NCI-H1105 (cell line): ENCODE measurements around the gene FOXO1.
"Not testable (repeated sequence)": the region's sequence is repeated elsewhere in the genome, so short reads cannot be mapped to it uniquely, and the experiment has no call there.

Source experiments
- DNase-seq: peaks from one replicate; lab custom pipeline; 2025; lab: John Stamatoyannopoulos, UW

FOXO1 gene

DNA sequence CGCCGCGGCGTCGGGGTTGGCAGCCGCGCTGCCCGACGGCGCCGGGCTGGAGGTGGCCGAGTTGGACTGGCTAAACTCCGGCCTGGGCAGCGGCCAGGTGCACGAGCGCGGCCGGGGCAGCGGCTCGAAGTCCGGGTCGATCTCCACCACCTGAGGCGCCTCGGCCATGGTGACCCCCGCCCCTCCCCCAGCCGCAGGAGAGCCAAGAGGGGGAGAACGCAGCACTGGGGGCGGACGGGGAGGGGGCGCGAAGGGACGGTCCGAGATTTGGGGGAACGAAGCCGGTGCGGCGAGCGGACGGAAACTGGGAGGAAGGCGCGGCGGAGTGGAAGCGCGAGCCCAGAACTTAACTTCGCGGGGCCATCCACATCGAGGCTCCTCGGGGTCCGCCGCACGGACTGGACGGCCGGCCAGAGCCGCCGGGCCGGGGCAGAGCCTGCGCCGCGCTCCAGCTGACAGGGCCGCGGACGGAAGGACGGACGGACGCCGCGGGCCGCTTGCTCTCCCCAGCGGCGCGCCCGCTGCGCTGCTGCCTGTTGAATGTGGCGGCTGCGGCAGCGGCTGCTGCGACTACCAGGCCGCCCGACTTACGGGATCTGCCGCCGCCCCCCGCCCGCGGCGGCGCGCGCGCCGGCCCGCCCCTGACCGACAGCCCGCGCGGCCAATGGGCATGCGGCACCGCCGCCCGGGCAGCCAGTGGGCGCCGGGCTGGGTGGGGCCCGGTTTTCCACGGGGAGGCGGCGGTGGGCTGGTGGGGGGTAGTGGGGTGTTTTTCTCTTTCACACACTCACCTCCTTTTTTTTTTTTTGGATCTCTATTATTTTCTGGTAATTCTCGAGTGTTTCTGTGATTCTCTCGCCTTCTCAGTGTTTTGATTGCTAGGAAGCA, at the start of gene FOXO1:
FOXO1 (minus strand) TSS at position 597 of the 888 bp plus-strand sequence; CDS start at position 168, 429 bp downstream.
- DNase-seq, result peak; percentile 54

DNA sequence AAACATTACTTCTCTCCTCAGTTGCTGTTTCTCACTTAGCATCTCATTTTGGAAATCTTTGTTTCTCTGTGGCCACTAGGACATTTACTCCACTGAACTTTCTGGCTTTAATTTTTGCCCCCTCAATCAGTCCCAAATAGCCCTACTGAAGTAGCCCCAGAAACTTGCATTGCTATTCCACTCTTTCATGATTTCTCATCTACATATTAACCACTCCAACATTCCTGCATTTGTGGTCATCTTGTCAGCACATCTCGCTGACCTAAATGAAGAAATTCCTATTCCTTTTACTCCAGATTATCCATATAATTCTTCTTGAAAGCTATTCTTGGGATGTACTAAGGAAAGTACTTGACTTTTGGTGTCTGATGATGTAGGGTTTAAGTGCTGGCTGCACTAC, 48.0 kb upstream of the FOXO1 start:
- not testable (repeated sequence) for DNase-seq

DNA sequence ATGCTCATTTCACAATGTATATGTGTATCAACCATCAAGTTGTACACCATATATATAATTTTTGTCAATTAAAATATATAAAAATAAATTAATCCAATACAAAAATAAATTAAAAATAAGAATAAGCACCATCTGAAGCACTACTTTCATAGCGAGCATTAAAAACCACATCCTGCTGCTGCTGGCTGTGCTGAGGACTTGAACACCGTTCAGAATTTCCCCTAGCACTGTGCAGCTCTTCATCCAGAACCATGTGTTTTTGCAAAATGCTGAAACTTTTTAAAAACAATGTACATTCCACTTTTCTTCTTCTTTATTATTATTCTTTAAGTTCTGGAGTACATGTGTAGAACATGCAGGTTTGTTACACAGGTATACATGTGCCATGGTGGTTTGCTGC, 40.0 kb upstream of the FOXO1 start:
- no peak for DNase-seq

DNA sequence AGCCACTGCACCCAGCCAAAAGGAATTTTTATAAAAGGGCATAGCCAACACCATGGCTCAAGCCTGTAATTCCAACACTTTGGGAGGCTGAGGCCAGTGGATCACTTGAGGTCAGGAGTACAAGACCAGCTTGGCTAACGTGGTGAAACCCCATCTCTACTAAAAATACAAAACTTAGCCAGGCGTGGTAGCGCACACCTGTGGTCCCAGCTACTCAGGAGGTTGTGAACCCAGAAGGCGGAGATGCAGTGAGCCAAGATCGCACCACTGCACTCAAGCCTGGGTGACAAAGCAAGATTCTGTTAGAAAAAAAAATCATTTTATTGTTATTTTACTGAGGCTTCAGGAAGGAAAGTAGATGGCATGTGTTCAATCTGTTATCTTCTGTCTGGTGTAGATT, 31.3 kb upstream of the FOXO1 start:
- DNase-seq, result no peak

DNA sequence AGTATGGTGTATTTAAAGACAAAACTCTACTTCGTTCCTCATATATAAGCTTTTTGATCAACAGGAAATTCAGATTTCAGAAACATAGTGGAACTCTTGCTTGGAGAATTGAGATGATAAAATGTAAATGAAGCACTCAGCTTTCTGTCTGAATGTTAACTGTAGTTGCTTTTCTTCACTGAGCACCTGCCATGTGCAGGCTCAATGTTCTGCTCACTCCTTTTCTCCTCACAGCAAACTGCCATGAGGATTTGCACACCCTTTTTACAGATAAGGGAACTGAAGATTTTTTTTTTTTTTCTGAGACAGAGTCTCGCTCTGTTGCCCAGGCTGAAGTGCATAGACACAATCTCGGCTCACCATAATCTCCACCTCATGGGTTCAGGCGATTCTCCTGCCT, 28.0 kb upstream of the FOXO1 start:
- DNase-seq, result no peak

DNA sequence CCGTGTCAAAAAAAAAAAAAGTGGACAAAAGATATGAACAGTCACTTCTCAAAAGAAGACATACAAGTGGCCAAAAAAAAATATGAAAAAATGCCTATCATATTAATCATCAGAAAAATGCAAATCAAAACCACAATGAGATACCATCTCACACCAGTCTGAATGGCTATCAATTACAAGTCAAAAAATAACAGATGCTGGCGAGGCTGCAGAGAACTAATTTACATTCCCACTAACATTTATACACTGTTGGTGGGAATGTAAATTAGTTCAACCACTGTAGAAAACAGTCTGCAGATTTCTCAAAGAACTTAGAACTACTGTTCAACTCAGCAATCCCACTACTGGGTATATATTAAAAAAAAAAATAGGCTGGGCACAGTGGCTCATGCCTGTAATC, 26.5 kb upstream of the FOXO1 start:
- no peak for DNase-seq

DNA sequence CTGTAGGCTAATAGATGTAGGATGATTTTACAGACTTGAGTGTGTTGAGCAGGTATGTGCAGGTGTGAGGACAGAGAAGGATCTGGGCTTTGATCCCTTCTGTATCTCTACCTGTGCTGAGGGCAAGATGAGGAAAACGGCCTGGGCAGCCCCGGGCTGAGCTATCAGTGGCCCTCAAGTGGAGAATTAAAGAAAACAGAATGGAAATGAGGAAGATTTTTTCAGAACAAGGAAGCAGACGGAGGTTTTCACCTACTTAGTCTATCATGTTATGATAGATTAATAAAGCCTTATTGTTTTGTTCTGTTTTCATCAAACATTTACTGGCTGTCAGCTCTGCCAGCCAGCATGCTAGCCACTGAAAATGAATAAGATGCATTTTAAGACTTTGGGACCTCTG, 22.3 kb upstream of the FOXO1 start:
- no peak for DNase-seq

DNA sequence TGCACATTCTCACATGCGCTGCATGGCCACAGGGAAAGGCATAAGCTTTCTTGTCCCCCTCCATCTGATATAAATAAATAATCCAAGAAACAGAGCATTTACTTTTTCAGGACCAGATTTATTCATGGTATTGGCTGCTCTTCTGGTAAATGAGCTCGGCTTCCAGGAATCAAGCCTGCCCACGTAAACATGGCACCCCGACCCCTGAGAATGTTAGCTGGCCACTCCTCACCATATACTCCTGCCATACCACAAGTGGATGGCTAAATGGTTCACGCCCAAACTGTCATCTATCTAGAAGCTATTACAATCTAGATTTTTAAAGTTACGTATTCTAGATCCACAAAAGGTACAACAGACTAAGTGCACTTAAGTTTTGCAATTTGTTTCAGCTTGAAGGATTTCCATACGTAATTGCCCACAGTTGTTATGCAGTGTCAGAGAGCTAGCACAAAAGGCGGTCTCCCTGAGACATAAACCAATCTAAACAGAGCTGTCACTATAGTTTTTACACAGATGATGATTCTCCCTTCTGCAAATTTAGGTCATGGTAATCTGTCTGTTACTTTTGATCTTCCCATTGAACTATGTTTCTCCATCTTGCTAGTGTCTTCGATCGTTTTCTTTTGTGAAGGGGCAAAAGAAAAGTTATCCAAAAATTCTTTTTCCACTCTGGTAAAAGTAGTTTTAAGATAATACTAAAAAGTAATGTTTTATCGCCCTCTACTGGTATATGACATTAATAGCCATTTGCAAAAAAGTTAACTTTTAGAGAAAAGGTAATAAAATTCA, 16.2 kb upstream of the FOXO1 start:
- DNase-seq, result peak; percentile 13

DNA sequence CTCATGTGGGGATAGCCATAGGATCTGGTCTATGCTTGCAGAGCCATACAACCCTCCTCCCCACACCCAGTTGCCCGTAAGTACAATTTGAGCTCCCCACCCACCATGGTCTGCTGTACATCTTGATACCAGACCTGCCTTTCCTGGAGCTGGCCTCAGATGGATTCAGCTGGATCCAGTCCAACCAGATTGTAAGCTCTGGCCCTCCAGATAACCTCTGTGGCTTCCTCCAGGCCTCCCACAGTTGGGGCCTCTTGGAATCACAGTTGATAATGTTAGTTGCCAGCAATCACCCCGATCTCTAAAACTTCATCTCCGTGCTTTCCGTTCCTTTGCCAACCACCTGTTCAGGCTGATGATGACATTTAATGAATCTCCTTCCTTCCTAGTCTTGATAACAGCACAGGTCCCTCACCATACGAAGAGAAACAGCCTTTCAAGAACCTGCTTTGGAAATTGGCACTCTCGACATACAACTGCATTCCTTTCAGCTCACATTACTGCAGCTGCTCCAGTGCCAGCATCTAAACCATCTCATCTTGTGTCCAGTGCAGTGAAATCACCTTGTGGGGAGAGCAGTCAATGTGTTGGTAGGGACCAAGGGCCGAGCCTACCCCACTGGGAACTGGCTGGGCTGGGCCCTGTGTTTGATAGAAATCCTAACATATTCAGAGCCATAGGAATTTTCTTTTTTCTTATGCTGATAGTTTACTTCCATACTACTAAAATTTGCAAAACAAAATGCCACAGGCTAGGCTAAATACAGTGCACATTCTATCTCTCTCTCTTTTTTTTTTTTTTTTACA, 15.1 kb upstream of the FOXO1 start:
- DNase-seq, result no peak

DNA sequence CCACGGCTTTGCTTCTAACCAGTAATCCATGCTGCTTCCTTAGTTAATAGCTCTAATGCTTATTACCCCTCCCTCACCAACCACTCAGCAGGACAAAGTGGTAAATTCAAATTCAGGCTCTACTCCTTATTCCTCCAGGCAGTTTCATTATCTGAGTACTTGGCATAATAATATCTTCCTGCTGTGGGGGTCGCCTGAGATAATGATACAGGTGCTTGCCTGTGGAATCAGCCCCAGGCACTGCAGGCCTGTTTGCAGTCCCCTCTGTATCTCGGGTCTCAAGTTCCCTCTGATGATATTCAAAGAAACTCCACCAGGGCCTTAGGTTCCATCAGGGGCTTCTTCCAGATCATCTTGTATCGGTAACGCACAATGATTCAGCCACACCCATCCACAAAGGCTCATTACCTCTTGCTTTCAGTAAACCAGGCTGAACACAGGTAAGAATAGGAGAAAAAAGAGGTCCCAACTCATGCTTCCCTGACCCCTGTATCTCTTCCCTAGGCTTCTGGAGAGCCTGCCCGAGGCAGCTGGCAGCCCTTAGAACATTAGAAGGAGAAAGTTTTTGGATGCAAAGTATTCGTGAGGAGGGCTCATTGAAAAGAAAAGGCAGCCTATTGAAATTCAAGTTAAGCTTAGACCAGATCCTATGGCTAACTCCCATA, 14.3 kb upstream of the FOXO1 start:
- no peak for DNase-seq

DNA sequence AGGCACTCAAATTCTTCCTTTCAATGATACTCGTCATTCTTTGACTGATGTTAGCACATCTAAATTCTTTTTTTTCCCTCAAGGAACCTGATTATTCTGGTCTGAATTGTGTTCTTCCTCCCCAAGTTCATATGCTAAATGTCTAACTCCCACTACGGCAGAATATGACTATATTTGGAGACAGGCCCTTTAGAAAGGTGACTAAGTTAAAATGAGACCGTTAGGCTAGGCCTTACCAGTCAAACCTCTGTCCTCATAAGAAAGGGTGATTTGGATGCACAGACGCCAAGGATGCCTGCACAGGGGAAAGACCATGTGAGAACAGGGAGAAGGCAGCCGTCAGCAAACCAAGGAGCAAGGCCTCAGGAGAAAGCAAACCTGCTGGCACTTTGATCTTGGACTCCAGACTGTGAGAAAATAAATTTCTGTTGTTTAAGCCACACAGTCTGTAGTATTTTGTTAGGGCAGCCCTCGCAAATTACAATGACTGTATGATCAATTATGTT, 13.1 kb upstream of the FOXO1 start:
- no peak for DNase-seq

DNA sequence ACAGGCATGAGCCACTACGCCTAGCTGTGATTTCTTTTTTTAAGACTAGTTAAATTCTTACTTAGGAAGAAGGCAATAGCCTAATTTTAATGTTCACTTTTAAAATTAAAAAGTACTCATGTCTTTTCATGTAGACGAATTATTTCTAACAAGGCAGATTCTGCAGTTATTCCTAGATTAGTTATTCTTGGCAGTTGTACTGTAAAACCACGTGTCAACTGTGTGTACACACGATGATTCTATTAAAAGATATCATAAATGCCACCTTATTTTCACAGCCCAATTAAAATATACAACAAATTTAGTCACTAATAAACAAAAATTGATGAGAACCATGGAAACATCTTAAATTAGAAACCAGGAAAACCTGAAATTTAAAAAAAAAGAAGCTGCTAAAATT, 10.6 kb upstream of the FOXO1 start:
- DNase-seq, result no peak

DNA sequence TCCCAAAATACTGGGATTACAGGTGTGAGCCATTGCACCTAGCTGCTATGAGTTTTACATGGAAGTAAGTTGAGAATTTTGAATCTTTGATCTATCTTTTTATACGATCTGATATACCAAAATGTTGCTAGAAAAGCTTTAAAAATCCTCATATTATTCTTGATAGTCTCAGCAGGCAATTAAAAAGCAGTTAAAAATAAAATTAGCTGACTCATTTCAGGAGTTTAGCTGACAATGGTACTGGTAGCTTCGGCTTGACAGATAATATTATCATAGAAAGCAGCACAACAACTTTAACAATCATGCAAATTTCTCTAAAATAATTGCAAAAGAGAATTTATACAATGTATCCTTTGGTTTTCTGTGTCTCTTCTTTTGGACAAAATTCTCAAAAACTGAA, 9.6 kb upstream of the FOXO1 start:
- DNase-seq, result no peak

DNA sequence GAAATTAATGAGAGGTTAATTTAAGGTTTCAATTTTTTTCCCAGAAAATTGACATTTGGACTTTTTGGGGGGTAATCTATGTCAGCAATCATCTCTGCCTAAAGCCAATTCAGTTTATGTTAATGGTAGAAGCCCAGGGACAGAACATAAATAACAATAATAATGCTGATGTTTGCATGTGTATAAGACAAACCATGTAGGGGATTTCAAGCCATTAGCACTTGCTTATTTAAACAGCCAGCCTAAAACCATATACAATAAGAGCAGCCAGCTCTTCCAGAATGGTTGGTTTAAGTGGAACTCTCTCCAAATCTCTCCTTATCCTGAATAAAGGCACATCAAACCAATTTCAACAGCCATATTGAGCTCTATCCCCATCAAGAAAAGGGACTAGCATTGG, 7.0 kb upstream of the FOXO1 start:
- no peak for DNase-seq

DNA sequence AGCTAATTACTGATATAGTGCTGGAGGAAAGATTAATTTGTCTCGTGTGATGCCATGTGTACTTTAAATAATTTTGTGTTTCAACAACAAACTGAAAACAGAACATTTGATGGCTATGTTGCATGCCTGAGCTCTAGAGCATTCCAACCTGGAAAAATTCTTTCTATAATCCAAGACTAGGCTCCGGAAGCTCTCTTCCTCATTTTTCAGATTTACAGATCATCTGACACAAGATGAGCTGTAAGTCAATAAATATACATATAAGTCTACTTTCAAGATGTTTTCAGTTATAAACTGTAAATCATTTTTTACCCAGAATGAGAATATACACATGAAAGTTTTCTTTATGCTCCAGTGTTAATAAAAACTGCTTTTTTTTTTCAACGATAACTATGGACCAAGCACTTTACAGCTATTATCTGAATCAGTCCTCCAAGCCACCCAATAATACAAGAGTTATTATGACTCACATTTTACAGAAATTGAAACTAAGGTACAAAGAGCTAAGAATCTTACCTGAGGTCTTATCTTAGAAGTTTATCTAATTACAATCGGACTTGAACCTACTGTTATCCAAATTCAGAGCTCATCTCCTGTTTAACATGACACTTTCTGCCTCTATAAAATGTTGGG, 6.4 kb upstream of the FOXO1 start:
- DNase-seq, result no peak

DNA sequence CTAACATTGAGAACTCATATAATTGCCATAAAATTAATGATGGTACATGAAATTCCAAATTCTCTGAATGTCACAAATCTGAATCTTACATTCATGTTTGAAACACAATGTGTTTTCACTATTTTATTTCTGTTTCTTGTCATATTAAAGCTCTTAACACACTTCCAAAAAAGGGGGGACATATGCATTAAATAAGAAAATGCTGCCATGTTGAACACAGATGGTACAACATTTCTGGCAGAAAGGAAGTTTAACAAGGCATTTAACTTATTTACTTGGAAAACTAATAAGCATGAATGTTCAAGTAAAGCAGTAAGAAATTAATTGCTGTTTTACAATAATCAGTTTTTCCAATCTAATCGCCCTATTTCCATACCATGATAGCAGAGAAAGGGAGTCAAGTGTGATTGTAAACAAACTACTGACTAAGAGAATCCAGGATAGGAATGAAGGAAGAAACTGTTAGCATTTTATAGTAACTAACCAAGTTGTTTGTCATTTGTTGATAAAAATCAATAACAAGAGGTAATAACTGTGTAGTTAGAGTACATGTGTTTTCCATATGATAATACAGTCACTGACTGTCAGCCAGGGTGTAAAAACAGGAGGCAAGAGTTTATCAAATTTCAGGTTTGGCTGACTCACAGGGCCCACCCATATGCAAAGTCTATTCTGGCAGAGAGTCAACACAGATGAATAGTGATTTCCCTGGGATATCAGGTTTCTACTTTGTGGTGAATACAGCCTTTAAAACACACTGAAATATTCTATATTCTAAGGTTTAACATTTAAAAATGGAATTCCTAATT, 5.7 kb upstream of the FOXO1 start:
- peak; percentile 41 for DNase-seq

DNA sequence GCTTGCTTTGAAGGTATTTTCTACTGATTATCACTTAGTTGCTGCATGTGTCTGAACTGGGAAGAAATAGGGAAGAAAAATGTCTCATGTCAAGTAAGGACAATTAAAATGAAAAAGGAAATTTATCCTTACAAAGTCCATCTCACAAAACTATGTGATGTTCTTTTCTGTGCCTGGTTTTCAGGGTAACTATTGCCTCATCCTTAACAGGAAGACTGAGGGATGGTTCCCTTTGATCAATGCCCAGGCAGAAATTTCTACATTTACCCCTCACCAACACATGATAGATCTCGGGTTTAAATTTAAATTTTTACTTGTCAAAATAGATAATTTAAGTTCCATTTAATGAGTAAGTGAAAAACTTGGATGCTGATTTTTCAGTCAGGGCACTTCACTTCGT, 3.9 kb upstream of the FOXO1 start:
- no peak for DNase-seq

DNA sequence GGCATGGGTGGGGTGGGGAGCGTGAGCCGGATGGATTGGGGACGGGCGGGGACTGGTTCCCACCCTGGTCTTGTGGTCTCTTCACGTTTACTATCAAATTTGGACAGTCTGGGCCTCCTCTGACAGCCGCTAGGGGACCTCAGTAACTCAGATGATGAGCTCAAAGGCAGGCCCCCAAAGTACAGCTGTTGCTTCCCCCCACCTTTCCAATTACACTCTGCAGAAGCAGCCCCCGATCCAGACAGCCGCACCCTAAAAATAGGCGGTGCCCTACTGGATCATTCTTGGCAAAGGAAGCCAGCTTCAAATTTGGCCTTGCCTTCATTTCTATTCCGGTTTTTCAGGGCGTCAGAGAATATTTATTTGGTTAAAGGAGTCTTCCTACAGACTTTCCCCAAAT, 1.9 kb upstream of the FOXO1 start:
- no peak for DNase-seq

DNA sequence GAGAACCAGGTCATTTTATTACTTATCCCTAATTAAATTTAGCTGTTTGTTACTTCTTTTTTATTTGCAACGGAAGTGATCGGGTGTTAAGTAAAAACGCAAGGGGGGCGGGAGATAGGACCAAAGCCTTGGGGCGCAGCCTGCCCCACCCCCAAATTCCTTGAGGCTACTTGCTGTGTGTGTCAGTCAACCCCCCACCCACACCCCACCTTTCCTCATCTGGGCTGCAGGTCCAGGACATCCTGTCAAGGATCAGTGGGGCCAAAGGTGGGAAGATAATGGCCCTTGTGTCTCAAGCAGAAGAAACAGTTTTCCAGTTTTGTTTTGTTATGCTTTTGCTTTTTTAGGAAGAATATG, 1.2 kb upstream of the FOXO1 start:
- no peak for DNase-seq

DNA sequence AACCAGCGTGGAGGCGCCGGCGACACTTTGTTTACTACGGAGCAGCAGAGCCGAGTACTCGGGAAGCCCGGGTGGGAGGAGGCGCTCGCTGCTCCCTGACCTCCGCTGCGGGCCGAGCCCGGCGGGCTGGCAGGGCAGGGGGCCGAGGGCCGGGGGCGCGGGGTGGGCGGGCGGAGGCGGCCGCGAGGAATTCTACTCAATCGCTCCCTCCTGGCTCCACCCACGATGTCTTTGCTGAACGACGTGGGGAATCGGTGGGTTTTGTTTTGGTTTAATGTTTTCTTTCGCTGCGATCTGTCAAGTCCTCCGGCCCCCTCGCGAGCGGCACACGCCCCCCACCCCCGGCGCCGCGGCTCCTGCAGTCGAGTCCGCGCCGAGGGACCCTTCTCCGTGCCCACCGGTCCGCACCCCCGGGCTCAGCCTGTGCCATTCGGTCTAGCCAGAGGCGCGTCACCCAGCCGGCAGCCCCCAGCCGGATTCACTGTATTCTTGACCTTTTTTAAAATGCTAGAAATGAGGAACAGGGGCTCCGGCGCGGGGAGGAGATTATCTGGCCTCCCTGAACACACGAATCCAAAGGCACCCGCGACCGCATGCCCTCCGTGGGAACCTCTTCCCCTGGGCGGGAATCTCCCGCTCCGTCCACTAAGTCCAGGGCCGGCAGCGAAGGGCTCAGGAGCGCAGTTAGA, 636 bp upstream of the FOXO1 start:
- DNase-seq, result no peak
